K562 (cell line): ENCODE measurements around the gene METRNL. TPM values are rescaled to one million over a fixed set of nuclear protein-coding genes. Genes with fewer than 3 reads are reported as not detected.
A peak's percentile ranks its signal among the peaks of the same experiment; 100 is the strongest.

Experiments used
- DIDO1 ChIP-seq: fragments of 450-650 bp; IDR thresholded peaks from 2 replicates; pipeline ENCODE4 v1.6.1; 2016; ENCODE audit warnings: low read depth, missing biosample characterization, missing genetic modification characterization
- DPF2 ChIP-seq: fragments of 450-650 bp; IDR thresholded peaks from 2 replicates; pipeline ENCODE4 v1.6.1; 2016
- EGR1 ChIP-seq: fragments of 450-650 bp; conservative IDR thresholded peaks from 2 replicates; pipeline ENCODE4 v1.6.1; 2017; ENCODE audit warnings: mild to moderate bottlenecking
- EP300 ChIP-seq: IDR thresholded peaks from 2 replicates; pipeline ENCODE4 v1.6.1; 2012; ENCODE audit warnings: low read length, improper control_type of control experiment
- FOXM1 ChIP-seq, 2 experiments: fragments of 450-650 bp in 1 of 2; sonication (generic) in 1 of 2; formaldehyde crosslinking in 1 of 2; IDR thresholded peaks; 2 replicates each; pipeline versions ENCODE4 v1.6.1 to v1.9.0; 2017 to 2022; ENCODE audit warnings: low read depth in 2 of 2, mild to moderate bottlenecking in 2 of 2, missing genetic modification reagents in 1 of 2, moderate library complexity in 1 of 2
- ILF3 ChIP-seq: fragments of 450-650 bp; IDR thresholded peaks from 2 replicates; pipeline ENCODE4 v1.6.1; 2018; ENCODE audit warnings: antibody characterized with exemption, mild to moderate bottlenecking, moderate library complexity, borderline replicate concordance
- JUND ChIP-seq, 2 experiments: IDR thresholded peaks; 2 replicates in 1 of 2; 3 replicates in 1 of 2; pipeline ENCODE4 v1.6.1; 2011; ENCODE audit warnings: borderline replicate concordance in 2 of 2, low read depth in 2 of 2, low read length in 2 of 2, improper control_type of control experiment in 1 of 2, missing biosample characterization in 1 of 2, missing genetic modification characterization in 1 of 2, missing genetic modification reagents in 1 of 2
- MCM5 ChIP-seq: fragments of 450-650 bp; IDR thresholded peaks from 2 replicates; pipeline ENCODE4 v1.6.1; 2016; ENCODE audit warnings: low read depth
- MTA3 ChIP-seq: fragments of 450-650 bp; formaldehyde crosslinking; IDR thresholded peaks from 2 replicates; pipeline ENCODE4 v1.6.1; 2017; ENCODE audit warnings: mild to moderate bottlenecking, borderline replicate concordance
- MTF1 ChIP-seq: fragments of 250-450 bp; sonication (Bioruptor Pico); IDR thresholded peaks from 2 replicates; pipeline ENCODE4 v1.9.0; 2021; ENCODE audit warnings: moderate library complexity, mild to moderate bottlenecking, inconsistent platforms, borderline replicate concordance
- RBM34 ChIP-seq: fragments of 200-400 bp; formaldehyde crosslinking; IDR thresholded peaks from 2 replicates; pipeline ENCODE4 v1.6.1; 2018; ENCODE audit warnings: low read length, borderline replicate concordance; ENCODE audit not compliant: insufficient read depth
- TCF7 ChIP-seq: sonication (generic); IDR thresholded peaks from 2 replicates; pipeline ENCODE4 v1.6.1; 2016; ENCODE audit warnings: antibody characterized with exemption, borderline replicate concordance
- ZHX1 ChIP-seq: fragments of 150-350 bp; conservative IDR thresholded peaks from 2 replicates; pipeline ENCODE4 v1.6.1; 2014; ENCODE audit warnings: low read length
- ZNF146 ChIP-seq: IDR thresholded peaks from one replicate; pipeline ENCODE4 v1.6.1; 2018; ENCODE audit warnings: missing compliant biosample characterization; ENCODE audit not compliant: unreplicated experiment
- ZNF175 ChIP-seq: fragments of 200-800 bp; sonication (Bioruptor generic); IDR thresholded peaks from 2 replicates; pipeline ENCODE4 v1.6.1; 2016; ENCODE audit warnings: low read depth, mild to moderate bottlenecking, missing genetic modification characterization, missing compliant biosample characterization
- ZNF184 ChIP-seq: sonication (generic); formaldehyde crosslinking; IDR thresholded peaks from 2 replicates; pipeline ENCODE4 v1.5.0; 2020; ENCODE audit warnings: missing genetic modification reagents
- polyA plus RNA-seq, 8 experiments: library from polyadenylated mRNA; depleted of rRNA in 4 of 8; stranded (reverse) in 5 of 8; unstranded in 3 of 8; fragments of >200 nt; fragmentation: Nextera tagmentation in 2 of 8; fragmentation: Illumina TruSeq in 1 of 8; extraction: Ambion mirVana in 2 of 8; extraction: Trizol in 1 of 8; gene quantifications; 2 replicates each; pipeline versions ENCODE4 v1.2.1 to v1.2.3, GENCODE V29; 2011 to 2014; ENCODE audit warnings: inconsistent platforms in 1 of 8, missing spikeins in 1 of 8
- total RNA-seq, 7 experiments: library from RNA; depleted of rRNA in 6 of 7; stranded (reverse); fragments of >200 nt in 6 of 7; fragmentation: Illumina TruSeq in 2 of 7; extraction: Trizol in 2 of 7; gene quantifications; 2 replicates each; pipeline versions ENCODE4 v1.2.1 to v1.2.3, GENCODE V29; 2011 to 2021; ENCODE audit warnings: low replicate concordance in 1 of 7
- TF ChIP-seq, protein P1 (sequence below): sonication (generic); formaldehyde crosslinking; IDR thresholded peaks from 2 replicates; pipeline ENCODE4 v1.8.1; 2022; ENCODE audit warnings: missing genetic modification reagents
- TF ChIP-seq, protein P2 (sequence below): fragments of 250-450 bp; sonication (Bioruptor Pico); IDR thresholded peaks from 2 replicates; pipeline ENCODE4 v1.6.1; 2021; ENCODE audit warnings: mild to moderate bottlenecking
- TF ChIP-seq, protein P3 (sequence below), 2 experiments: IDR thresholded peaks; 2 replicates each; pipeline ENCODE4 v1.6.1; 2011; ENCODE audit warnings: borderline replicate concordance in 1 of 2, control low read depth in 1 of 2, low read depth in 1 of 2, low read length in 1 of 2, mild to moderate bottlenecking in 1 of 2, mixed read lengths in 1 of 2, moderate library complexity in 1 of 2; ENCODE audit not compliant: insufficient read depth in 1 of 2, insufficient read length in 1 of 2, poor library complexity in 1 of 2, severe bottlenecking in 1 of 2; ENCODE audit errors: extremely low read depth in 1 of 2
- TF ChIP-seq, protein P4 (sequence below): fragments of 250-450 bp; sonication (Bioruptor Pico); IDR thresholded peaks from 2 replicates; pipeline ENCODE4 v1.8.0; 2022; ENCODE audit warnings: inconsistent platforms, mild to moderate bottlenecking, moderate library complexity, borderline replicate concordance

Gene METRNL
- total and polyA plus RNA-seq, 9 of the 15 experiments (the other 6 are each of a cell fraction or from before 2014, with no cell fraction given), result 0.17 to 31.8 (median 2.9) TPM

GRCh38 chr17:83131401-83132011, 52.1 kb downstream of the METRNL start (continued):
- no peak for TF ChIP-seq ZNF184 (CRISPR knock-in tag)
- no peak for TF ChIP-seq ZNF146 (CRISPR knock-in tag)
- no peak for TF ChIP-seq TCF7
- TF ChIP-seq, protein P1, sequence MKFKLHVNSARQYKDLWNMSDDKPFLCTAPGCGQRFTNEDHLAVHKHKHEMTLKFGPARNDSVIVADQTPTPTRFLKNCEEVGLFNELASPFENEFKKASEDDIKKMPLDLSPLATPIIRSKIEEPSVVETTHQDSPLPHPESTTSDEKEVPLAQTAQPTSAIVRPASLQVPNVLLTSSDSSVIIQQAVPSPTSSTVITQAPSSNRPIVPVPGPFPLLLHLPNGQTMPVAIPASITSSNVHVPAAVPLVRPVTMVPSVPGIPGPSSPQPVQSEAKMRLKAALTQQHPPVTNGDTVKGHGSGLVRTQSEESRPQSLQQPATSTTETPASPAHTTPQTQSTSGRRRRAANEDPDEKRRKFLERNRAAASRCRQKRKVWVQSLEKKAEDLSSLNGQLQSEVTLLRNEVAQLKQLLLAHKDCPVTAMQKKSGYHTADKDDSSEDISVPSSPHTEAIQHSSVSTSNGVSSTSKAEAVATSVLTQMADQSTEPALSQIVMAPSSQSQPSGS (CRISPR knock-in tag), result no peak
- TF ChIP-seq EP300, result peak; percentile 67; the same call in 1 of the 2 replicates
- no peak for TF ChIP-seq ZHX1
- TF ChIP-seq, protein P2, sequence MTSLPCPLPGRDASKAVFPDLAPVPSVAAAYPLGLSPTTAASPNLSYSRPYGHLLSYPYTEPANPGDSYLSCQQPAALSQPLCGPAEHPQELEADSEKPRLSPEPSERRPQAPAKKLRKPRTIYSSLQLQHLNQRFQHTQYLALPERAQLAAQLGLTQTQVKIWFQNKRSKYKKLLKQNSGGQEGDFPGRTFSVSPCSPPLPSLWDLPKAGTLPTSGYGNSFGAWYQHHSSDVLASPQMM (CRISPR knock-in tag), result no peak
- 0 out of 2 replicates have a peak, but pooled peaks have one; percentile 15 for TF ChIP-seq EGR1
- TF ChIP-seq JUND (IDR thresholded peaks at IDR 0.05; ENCODE audit: borderline replicate concordance, low read depth, low read length), result peak; percentile 19; the same call in 1 of the 2 replicates
- TF ChIP-seq JUND (tag; IDR thresholded peaks at IDR 0.05; ENCODE audit: borderline replicate concordance, low read depth, low read length), result peak; percentile 38; the same call in 1 of the 3 replicates
- no peak for TF ChIP-seq ILF3
- no peak for TF ChIP-seq MTF1
- TF ChIP-seq RBM34, result no peak
- 0 out of 2 replicates have a peak, but pooled peaks have one; percentile 50 for TF ChIP-seq DPF2
- TF ChIP-seq DIDO1, result no peak
- no peak; the same call in 1 of the 2 replicates for TF ChIP-seq MTA3
- TF ChIP-seq MCM5, result no peak
- TF ChIP-seq, protein P3, sequence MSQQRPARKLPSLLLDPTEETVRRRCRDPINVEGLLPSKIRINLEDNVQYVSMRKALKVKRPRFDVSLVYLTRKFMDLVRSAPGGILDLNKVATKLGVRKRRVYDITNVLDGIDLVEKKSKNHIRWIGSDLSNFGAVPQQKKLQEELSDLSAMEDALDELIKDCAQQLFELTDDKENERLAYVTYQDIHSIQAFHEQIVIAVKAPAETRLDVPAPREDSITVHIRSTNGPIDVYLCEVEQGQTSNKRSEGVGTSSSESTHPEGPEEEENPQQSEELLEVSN (IDR thresholded peaks at IDR 0.05; ENCODE audit: borderline replicate concordance in 1 of 2, extremely low read depth in 1 of 2, insufficient read depth in 1 of 2, insufficient read length in 1 of 2, low read depth in 1 of 2, low read length in 1 of 2, poor library complexity in 1 of 2, severe bottlenecking in 1 of 2), result peak in 1 of 2 experiments; percentile 20
- TF ChIP-seq, protein P4, sequence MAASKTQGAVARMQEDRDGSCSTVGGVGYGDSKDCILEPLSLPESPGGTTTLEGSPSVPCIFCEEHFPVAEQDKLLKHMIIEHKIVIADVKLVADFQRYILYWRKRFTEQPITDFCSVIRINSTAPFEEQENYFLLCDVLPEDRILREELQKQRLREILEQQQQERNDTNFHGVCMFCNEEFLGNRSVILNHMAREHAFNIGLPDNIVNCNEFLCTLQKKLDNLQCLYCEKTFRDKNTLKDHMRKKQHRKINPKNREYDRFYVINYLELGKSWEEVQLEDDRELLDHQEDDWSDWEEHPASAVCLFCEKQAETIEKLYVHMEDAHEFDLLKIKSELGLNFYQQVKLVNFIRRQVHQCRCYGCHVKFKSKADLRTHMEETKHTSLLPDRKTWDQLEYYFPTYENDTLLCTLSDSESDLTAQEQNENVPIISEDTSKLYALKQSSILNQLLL, result no peak
- peak; percentile 46; the same call in 1 of the 2 replicates for TF ChIP-seq FOXM1 (IDR thresholded peaks at IDR 0.05; ENCODE audit: low read depth)
- no peak for TF ChIP-seq FOXM1 (CRISPR knock-in tag; IDR thresholded peaks at IDR 0.05; ENCODE audit: low read depth)
- no peak for TF ChIP-seq ZNF175 (CRISPR knock-in tag)
